NOMO-1 (cell line): Measurements from ENCODE around the gene MYO1B.

Experiments used
- DNase-seq, 2 experiments: peaks; one replicate each; lab custom pipeline; 2025; ENCODE audit not compliant: unreplicated experiment in 2 of 2; lab: John Stamatoyannopoulos, UW

Gene MYO1B

DNA sequence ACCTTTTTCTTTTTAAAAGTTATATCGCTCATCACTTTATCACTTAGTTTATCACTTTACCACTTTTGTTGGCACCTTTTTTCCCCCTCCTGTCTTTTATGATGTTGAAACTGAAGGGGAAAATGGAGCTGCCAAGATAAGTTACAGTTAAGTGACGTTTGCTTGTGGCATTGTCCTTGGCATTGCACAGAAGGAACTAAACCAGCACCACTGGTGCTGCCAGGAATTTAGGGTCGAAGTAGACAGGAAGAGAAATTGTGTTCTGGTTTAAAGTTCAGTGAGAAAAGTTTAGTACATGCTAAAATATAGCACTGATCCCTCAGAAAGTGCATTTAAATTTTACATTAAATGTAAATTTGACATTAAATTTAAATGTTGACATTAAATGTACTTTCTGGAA lies 49.9 kb downstream of the MYO1B start:
- no peak for DNase-seq

DNA sequence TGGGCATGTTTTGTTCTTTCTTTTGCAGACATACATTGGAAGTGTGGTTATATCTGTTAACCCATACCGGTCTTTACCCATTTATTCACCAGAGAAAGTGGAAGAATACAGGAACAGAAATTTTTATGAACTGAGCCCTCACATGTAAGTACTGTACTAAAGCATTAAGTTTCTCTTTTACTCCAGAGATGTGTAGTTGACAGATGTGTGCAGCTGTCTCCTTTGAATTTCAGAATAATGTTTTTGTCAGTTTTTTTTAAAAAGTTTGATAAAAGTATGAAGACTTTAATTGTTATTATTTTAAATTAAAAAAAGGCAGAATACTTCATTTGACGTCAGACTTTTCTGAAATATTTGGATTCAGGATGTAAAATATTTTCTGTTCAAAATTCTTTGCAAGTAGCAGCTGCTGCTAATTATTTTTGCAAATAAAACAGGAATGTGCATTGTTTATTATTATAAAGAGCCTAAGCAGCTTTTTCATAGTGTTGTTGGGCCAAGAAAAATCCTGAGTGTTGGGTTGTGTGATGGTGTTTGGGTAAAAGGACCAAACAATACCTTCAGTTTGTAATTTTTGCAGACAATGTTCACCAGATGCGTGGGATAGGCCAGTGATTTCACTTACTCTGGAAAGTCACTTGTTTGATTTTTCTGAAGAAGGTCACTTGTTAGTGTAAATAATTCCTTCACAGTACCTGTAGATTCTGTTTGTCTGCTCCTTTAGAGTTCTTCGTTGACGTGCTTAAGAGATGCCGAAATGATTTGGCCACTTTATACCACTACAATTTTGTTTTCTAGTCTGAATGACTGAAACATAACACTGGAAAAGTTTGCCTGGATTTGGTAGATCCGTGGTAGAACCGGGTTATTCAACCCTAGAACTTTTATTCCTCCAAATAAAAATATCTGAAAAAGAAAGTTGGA lies 51.1 kb downstream of the MYO1B start:
- DNase-seq: no peak

DNA sequence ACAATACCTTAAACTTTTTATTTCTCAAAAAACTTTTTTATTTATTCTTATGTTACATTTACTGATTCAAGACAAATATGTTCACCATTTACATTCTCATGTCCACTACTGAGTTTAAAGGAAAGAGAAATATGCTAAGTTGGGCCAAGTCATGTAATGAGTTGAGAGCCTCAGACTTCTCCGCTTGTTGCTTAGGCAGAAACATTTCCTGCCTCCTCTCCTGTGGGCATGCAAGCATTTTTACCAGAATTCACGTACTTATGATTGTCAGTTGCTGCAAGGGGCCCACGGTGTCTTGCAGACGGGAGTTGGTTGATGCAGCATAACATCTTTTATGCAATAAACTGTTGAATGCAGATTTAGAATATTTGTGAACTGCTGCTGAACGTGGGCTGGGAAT lies 51.8 kb downstream of the MYO1B start:
- no peak for DNase-seq

- DNase-seq: no peak
Measured at GRCh38 chr2:191298306-191298705, 53.1 kb downstream of the MYO1B start.

DNA sequence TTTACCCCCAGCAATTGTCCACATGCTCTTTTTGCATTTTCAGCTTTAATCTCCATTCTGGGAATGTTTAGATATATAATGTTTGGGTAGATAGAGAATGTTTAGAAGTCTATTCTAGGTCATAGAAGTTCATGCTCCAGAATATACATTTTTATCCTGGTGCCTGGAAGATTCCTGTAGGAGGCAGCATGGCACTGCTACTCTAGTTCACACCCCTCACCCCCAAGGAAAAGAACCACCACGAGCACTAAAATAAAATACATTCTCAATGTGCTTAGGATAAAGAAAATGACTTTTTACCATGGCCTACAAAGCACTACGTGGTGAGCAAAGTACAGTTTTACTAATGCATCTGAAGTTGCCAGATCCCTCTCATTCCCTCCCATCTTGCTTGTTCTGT lies 53.8 kb downstream of the MYO1B start:
- no peak for DNase-seq

DNA sequence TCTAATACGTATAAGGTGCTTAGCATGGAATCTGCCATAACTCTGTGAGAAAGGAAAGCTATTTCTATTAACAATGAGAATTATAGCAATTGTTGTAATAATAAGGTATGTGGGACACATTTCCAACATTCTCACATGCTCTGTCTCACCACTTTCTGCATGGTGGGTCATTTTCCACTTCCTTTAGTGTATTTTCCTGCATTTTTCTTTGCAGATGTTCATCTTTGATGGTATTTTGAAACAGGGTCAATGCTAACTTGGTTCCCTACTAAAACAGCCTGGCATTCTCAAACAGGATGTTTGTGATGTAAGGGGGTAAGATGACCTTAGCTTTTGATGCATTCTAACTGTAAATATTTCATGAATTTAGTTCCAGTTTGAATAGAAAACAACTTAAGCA lies 54.7 kb downstream of the MYO1B start:
- no peak for DNase-seq

DNA sequence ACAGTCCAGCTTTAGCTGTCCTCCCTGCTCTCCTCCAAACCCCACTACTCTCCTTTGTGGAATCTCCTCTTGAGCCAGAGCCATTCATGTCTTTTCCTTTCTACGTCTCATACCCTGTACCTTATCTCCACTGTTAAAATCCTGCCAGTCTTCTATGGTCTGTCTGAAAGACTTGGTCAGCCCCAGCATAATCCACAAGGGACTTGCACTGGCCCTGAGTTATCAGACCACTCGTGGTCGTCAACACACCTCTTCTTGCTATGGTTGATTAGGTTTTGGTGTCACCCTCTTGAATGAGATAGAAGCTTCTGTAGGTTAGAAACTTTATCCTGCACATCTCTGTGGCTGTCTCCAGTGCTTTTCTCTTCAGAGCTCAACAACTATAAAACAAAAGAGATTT lies 56.8 kb downstream of the MYO1B start:
- DNase-seq: no peak

DNA sequence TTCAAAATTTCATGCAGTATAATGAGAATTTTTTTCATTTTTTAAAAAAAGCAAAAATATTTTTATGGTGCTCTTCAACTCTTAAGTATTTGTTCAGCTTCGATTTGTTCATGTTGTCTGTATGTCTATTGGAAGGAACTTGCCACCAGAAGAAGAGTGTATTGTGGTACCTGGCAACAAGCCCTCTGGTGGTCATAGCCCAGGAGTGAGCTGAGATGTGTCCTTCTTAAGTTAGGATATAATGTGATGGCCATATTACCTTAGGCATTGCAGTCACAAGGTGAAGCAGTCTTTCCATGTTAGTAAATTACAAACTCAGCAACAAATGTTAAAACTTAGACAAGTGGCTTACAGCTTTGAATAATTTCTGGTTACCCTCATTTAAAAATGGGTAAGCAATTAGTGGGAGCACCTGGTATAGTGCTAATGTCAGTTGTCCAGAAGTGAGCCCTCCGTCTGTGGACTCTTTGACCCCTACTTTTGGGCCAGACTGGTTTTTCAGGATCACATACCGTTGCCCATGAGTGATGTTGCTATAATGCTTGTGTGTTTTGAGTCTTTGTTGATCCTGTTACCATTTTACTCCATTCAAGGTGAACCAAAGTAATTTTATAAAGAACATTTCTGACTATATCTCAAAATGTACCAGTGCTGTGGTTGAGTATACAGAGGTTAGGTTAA lies 57.4 kb downstream of the MYO1B start:
- DNase-seq: peak in 1 of 2 experiments; percentile 3

- no peak for DNase-seq
Measured at GRCh38 chr2:191303140-191304005, 58.2 kb downstream of the MYO1B start.

DNA sequence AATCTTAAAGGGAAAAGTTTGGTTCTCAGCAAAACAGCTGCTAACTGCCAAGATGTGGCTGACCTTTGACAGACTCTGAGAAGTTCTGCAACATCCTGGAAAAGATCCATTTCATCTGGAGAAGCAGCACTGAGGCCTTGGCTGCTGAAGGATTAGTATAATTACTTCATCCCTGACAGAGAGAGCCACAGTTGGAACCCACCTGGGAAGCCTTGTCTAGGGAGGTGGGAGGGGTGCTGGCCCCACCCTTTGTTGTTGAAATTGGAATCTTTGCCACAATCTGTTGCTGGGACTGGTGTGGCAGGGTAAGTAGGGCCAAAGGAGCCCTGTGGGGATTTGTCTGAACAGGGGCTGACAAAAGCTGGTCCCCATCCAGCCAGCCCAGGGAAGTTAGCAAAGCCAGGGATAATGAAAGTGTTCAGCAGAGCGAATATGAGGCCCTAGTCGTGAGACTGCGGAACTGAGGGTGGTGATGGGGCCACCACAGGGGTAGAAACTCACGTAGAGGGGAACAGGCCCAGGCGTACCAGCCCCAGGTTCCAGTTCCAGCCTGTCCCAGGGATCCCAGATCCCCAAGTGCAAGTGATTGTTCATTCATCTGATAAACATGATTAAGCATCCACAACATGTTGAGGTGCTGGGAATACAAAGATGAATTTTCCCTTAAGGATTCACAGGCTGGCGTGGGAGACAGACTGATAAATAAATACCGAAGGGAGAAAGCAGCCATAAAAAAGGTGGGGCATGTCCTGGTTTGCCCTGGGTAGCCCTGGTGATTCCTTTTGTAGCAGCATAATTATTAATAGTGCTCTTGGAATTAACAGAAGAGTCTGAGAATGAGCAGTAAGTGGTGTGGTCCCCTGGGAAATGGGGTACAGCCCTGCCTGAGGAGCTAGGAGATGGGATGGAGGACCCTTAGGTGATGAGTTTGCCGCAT lies 60.0 kb downstream of the MYO1B start:
- no peak for DNase-seq

- DNase-seq: no peak
Measured at GRCh38 chr2:191308026-191308425, 62.8 kb downstream of the MYO1B start.

DNA sequence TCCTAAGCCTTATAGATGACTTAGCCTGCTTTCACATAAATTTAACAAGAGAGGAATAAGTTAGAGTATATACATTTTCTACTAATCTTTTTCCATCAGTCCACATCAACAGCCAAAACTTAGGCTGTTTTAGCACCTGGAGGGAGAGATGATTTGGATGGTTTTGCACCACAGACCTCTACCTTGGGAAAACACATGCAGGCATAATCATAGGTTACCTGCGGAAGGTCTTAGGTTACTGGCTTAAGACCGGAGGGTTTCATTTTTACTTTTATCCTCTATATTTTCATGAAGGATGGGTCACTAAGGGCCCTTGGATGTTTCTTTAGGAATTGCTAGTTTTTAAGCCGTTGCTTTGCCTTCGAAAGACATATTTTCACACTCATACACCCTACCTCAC lies 66.0 kb downstream of the MYO1B start:
- DNase-seq: no peak

GRCh38 chr2:191311627-191312026 lies 66.4 kb downstream of the MYO1B start:
- DNase-seq: peak in 1 of 2 experiments; percentile 53

DNA sequence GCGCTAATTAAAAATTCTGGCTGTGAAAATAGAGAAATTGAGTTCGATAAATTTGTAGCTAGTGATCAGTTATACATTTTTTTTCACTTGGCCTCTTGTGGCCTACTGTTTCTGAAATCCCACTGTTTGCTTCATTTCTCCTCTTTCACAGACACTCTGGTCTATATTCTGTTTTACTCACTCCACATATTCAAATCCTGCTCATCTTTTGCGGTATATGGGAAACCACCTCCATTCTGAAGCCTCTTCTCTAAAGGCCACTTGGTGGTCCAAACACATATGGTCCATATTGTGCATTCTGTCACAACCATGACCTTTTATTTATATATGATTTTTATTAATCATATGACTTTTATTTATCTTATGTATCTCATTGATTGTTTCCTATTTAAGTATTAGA lies 67.0 kb downstream of the MYO1B start:
- no peak for DNase-seq

- DNase-seq: no peak
Measured at GRCh38 chr2:191312662-191313061, 67.5 kb downstream of the MYO1B start.

DNA sequence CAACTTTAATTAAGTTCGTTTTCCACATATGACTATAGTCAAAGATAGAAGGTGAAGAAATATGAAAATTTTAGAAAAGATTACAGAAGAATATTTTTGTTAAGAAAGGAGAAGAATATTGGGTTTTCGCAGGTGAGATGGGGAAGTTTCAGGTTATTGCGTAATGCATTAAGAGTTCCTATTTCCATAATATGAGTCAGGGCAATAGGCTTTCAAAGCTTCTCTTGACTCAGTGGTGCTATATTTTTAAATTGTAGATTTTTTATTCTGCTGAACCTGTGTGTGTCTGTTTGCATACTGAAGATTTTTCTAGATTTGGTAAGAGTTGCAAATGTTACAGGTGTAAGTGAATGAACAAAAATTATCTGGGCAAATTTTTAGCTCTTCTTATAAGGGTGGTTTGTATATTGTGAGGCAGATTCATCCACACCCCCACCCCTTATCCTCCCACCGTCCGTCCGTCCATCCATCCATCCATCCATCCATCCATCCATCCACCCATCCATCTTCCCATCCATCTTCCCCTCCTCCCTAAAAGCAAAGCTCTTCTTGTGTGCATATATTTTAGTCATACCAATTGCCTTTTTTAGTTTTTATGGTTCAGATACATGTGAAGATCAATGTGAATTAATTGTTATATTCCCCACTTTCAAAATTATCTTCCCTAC lies 69.6 kb downstream of the MYO1B start:
- DNase-seq: no peak

- DNase-seq: peak in 1 of 2 experiments; percentile 9
Measured at GRCh38 chr2:191315365-191315752, 70.2 kb downstream of the MYO1B start.

GRCh38 chr2:191316246-191316994 lies 71.2 kb downstream of the MYO1B start:
- no peak for DNase-seq
